B cell (primary cell): ENCODE data around the gene LMO7.

Experiments
- EZH2 ChIP-seq: IDR thresholded peaks from 2 replicates; pipeline ENCODE4 v1.6.1; 2012; ENCODE audit warnings: borderline replicate concordance, low read depth, mild to moderate bottlenecking, moderate library complexity, low read length; ENCODE audit not compliant: insufficient read depth, poor library complexity, severe bottlenecking
- TF ChIP-seq, protein P1 (sequence below): fragments of 200-600 bp; IDR thresholded peaks from one replicate; pipeline ENCODE4 v1.8.0; 2022; ENCODE audit warnings: antibody characterized with exemption, mild to moderate bottlenecking

DNA sequence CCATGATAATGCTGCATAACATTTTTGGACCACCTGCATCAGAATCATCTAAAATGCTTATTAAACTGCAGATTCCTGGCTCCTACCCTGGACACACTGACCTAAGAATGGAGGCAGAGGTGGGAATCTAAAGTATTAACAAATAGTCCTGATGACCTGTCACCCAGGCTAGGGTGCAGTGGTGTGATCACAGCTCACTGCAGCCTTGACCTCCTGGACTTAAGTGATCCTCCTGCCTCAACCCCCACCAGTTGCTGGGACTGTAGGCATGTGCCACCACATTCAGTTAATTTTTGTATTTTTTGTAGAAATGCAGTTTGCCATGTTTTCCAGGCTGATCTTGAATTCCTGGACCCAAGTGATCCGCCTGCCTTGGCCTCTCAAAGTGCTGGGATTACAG is 43.3 kb downstream of the LMO7 start:
- TF ChIP-seq EZH2 = no peak
- TF ChIP-seq, protein P1, sequence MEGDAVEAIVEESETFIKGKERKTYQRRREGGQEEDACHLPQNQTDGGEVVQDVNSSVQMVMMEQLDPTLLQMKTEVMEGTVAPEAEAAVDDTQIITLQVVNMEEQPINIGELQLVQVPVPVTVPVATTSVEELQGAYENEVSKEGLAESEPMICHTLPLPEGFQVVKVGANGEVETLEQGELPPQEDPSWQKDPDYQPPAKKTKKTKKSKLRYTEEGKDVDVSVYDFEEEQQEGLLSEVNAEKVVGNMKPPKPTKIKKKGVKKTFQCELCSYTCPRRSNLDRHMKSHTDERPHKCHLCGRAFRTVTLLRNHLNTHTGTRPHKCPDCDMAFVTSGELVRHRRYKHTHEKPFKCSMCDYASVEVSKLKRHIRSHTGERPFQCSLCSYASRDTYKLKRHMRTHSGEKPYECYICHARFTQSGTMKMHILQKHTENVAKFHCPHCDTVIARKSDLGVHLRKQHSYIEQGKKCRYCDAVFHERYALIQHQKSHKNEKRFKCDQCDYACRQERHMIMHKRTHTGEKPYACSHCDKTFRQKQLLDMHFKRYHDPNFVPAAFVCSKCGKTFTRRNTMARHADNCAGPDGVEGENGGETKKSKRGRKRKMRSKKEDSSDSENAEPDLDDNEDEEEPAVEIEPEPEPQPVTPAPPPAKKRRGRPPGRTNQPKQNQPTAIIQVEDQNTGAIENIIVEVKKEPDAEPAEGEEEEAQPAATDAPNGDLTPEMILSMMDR = no peak
